Central memory CD8-positive, alpha-beta T cell (primary cell): Measurements from ENCODE around the gene CCDC12.
A peak's percentile ranks its signal among the peaks of the same experiment; 100 is the strongest.
"Not testable (repeated sequence)": the region's sequence is repeated elsewhere in the genome, so short reads cannot be mapped to it uniquely, and the experiment has no call there.

Experiments
- ATAC-seq: fragments of 150-1000 bp; cut with Tn5 transposase; replicated peaks from 2 replicates; pipeline ENCODE4 v1.10.0; 2022; ENCODE audit warnings: mild to moderate bottlenecking, moderate FRiP score, moderate number of reproducible peaks; ENCODE audit not compliant: poor library complexity, severe bottlenecking; ENCODE audit errors: extremely low read depth
- DNase-seq, 2 donors: peaks; one replicate each; pipeline ENCODE4 v3.0.0; 2021; ENCODE audit warnings: low spot score in 2 of 2
- H3K27ac Mint-ChIP-seq: one replicate; pipeline ENCODE4 v1.8.0; 2022; ENCODE audit warnings: low read depth, mild to moderate bottlenecking, moderate library complexity, mixed read lengths
- H3K27me3 Mint-ChIP-seq: one replicate; pipeline ENCODE4 v1.8.0; 2022; ENCODE audit warnings: mixed read lengths
- H3K36me3 Mint-ChIP-seq: one replicate; pipeline ENCODE4 v1.8.0; 2022; ENCODE audit warnings: mild to moderate bottlenecking, moderate library complexity, mixed read lengths; ENCODE audit not compliant: insufficient read depth
- H3K4me1 Mint-ChIP-seq: one replicate; pipeline ENCODE4 v1.8.0; 2022; ENCODE audit warnings: mixed read lengths
- H3K4me3 Mint-ChIP-seq: one replicate; pipeline ENCODE4 v1.8.0; 2022; ENCODE audit warnings: mild to moderate bottlenecking, moderate library complexity, mixed read lengths
- H3K9me3 Mint-ChIP-seq: one replicate; pipeline ENCODE4 v1.8.0; 2022; ENCODE audit warnings: mixed read lengths

Gene CCDC12

DNA sequence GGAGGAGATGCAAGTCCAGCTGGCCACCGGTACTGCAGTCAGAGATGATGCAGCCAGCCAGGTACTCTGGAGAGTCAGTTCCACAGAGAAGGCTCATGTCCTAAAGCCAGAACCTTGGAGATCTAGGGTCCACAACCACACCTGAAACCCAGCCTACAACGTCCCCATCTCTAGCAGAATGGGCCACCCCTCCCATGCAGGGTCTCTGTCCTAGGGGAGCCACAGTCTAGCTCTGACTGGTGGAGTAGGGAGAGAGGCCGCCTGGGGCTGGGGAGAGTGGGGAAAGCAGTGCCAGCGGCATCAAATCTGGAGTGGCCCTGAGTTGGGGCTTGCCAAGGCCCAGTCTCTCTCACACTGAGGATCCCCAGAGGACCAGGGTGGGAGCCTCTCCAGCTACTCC lies 55.5 kb downstream of the CCDC12 start:
- H3K36me3 Mint-ChIP-seq: peaks cover 51% of the 10 kb centered on the region
- no peaks in the 10 kb centered on the region for H3K27me3 Mint-ChIP-seq
- DNase-seq (no peak), ATAC-seq (no peak)
- H3K4me3 Mint-ChIP-seq: no peak overlapping the region
- no peak overlapping the region for H3K27ac Mint-ChIP-seq
- peaks cover 25% of the 10 kb centered on the region for H3K4me1 Mint-ChIP-seq
- no peaks in the 10 kb centered on the region for H3K9me3 Mint-ChIP-seq

DNA sequence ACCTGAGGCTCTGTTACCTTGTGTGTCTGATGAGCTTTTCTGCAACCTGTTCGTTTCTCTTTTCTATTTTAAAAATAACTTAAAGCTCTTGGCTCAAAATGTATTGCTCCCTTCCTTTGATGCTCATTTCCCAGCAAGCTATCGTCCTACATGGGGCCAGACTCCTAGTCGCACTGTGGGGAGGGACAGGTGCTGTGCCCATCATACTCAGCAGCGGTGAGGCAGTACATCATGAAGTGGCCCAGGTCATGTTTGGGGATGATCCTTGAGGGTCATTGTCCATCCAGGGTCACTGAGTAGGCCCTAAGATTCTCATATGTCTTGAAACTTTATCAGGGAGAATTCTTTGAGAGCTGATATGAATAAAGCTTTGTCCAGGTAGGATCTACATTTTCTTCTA lies 57.9 kb downstream of the CCDC12 start:
- ATAC-seq: no peak
- Mint-ChIP-seq H3K4me1 (peaks cover 36% of the 10 kb centered on the region), H3K27ac (no peak overlapping the region), H3K4me3 (no peak overlapping the region), H3K36me3 (peaks cover 43% of the 10 kb centered on the region), H3K27me3 (no peaks in the 10 kb centered on the region), H3K9me3 (no peaks in the 10 kb centered on the region)
- no peak for DNase-seq

DNA sequence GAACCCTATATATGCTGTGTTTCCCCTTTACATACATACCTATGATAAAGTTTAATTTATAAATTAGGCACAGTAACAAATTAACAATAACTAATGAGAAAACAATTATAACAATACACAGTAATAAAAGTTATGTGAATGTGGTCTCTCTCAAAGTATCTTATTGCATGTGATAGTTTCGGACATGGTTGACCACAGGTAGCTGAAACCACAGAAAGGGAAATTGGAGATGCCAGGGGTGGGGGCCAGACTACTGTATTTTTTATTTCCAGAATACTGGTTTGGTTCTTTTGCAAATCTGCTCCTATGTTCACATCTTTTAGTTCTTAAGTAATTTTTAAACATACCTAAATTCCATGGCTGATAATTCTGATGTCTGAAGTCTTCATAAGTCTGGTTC lies 58.3 kb downstream of the CCDC12 start:
- DNase-seq: no peak
- Mint-ChIP-seq H3K36me3 (peaks cover 39% of the 10 kb centered on the region), H3K27ac (no peak overlapping the region), H3K4me3 (no peak overlapping the region), H3K27me3 (no peaks in the 10 kb centered on the region), H3K9me3 (no peaks in the 10 kb centered on the region), H3K4me1 (peaks cover 36% of the 10 kb centered on the region)
- ATAC-seq: no peak

DNA sequence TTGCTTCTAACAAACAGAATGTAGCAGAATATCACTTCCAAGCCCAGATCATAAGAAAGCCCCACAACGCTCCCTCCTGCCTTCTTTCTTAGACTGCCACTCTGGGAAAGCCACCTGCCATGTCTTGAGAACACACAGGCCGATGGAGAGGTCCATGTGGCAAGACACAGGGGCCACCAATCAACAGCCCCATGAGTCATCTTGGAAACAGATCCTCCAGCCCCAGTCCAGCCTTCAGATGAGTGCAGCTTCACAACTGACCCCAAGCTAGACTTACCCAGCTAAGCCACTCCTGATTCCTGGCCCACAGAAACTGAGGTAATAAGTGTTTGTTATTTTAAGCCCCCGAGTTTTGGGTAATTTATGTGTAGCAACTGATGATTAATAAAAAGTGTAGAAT lies 59.3 kb downstream of the CCDC12 start:
- Mint-ChIP-seq H3K27me3 (no peaks in the 10 kb centered on the region), H3K36me3 (peaks cover 29% of the 10 kb centered on the region), H3K4me3 (no peak overlapping the region), H3K27ac (no peak overlapping the region), H3K9me3 (no peaks in the 10 kb centered on the region), H3K4me1 (peaks cover 35% of the 10 kb centered on the region)
- DNase-seq (no peak), ATAC-seq (no peak)

DNA sequence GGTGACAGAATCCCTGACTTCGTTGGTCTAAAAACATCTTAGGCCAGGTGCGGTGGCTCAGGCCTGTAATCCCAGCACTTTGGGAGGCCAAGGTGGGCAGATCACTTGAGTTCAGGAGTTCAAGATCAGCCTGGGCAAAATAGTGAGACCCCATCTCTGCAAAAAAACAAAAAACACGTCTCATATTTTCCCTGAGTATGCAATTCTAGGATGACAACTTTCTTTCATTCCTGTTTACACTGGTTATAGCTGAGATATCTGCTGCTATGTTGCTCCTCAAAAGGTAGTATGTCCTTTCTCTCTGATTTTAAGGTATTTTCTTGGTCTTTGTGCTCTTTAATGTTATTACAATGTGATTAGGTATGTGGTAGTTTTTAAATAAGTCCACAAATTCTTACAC lies 59.7 kb downstream of the CCDC12 start:
- Mint-ChIP-seq H3K9me3 (no peaks in the 10 kb centered on the region), H3K4me1 (peaks cover 35% of the 10 kb centered on the region), H3K27me3 (no peaks in the 10 kb centered on the region), H3K4me3 (no peak overlapping the region), H3K36me3 (peaks cover 27% of the 10 kb centered on the region), H3K27ac (no peak overlapping the region)
- no peak for DNase-seq
- no peak for ATAC-seq

DNA sequence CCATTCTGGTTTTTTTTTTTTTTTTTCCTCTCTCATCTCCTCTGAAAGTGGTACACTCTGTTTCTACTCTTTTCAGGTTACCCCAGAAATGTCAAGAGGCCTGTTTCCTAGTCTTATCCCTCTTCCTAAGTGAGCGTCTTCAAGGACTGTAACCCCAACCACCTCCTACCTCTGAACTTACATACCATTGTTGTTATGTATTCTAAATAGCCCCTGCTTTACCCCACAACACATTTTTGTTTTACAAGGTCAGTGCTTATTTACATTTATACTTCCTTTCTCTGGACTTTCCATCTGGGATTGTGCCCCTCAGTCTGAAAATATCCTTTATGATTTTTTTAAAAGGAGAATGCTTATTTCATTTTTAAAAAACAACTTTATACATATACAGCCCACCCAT lies 60.3 kb downstream of the CCDC12 start:
- peaks cover 23% of the 10 kb centered on the region for H3K36me3 Mint-ChIP-seq
- ATAC-seq (no peak), DNase-seq (no peak)
- peaks cover 35% of the 10 kb centered on the region for H3K4me1 Mint-ChIP-seq
- peak overlapping the region; percentile 41 for H3K27ac Mint-ChIP-seq
- no peaks in the 10 kb centered on the region for H3K27me3 Mint-ChIP-seq
- no peaks in the 10 kb centered on the region for H3K9me3 Mint-ChIP-seq
- peak overlapping the region; percentile 19 for H3K4me3 Mint-ChIP-seq

DNA sequence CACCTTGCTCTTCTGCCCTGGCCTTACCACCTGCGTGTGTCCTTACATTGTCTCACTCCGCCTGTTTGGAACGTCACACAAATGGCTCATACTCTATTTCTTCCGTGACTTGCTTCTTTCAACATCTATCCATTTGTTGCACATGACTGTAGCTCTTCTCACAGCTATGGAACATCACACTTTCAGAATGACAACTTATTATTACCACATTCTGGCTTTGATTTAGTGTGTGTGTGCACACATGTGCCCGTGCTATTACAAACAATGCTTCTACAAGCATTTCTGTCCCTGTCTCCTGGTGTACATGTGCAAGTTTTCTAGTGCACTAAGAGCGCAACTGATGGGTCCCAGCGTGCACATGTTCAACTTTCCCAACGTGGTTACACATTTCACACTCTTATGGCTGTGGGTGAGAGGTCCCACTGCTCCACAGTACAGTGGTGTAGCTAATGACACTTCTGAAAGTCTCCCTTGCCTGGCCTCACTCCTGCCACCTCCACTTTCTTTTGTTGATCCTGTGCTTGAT lies 61.2 kb downstream of the CCDC12 start:
- no peaks in the 10 kb centered on the region for H3K27me3 Mint-ChIP-seq
- DNase-seq (no peak), ATAC-seq (peak; percentile 58)
- no peaks in the 10 kb centered on the region for H3K9me3 Mint-ChIP-seq
- no peak overlapping the region for H3K4me3 Mint-ChIP-seq
- H3K27ac Mint-ChIP-seq: peak overlapping the region; percentile 41
- peaks cover 35% of the 10 kb centered on the region for H3K4me1 Mint-ChIP-seq
- peaks cover 20% of the 10 kb centered on the region for H3K36me3 Mint-ChIP-seq

DNA sequence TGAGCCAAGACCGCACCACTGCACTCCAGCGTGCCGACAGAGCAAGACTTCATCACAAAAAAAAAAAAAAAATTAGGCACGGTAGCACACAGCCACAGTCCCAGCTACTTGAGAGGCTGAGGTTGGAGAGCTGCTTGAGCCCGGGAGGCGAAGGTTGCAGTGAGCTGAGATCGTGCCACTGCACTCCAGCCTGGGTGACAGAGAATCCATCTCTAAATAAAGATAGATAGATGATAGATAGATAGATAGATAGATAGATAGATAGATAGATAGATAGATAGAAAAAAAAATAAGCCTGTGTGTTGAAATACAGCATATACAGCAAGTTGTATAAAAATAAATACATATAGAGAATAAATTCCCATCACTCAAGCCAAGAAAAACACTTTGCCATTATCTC lies 61.7 kb downstream of the CCDC12 start:
- ATAC-seq: no peak
- no peak for DNase-seq
- Mint-ChIP-seq H3K36me3 (peaks cover 17% of the 10 kb centered on the region), H3K4me1 (peaks cover 35% of the 10 kb centered on the region), H3K9me3 (no peaks in the 10 kb centered on the region), H3K4me3 (no peak overlapping the region), H3K27me3 (no peaks in the 10 kb centered on the region), H3K27ac (no peak overlapping the region)

DNA sequence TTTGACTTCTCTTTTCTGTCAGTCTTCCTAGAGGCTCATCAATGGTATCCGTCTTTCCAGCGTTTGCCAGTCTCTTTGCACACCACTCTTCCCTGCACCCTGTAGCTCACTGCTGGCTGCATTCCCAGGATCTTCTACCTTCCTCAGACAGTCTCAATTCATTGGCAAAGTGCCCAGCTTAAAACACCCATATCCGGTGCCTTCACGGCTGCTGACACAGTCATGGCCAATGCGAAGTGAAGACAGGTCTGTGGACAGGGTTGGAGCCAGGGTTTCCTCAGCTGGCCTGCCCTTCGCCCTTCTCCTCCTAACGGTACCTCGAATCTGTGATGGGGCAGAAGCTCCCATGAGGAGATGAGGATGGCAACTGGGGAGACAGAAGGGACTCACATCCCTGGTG lies 62.9 kb downstream of the CCDC12 start:
- Mint-ChIP-seq H3K27ac (no peak overlapping the region), H3K4me1 (peaks cover 40% of the 10 kb centered on the region), H3K27me3 (no peaks in the 10 kb centered on the region), H3K36me3 (peaks cover 13% of the 10 kb centered on the region), H3K9me3 (no peaks in the 10 kb centered on the region), H3K4me3 (no peak overlapping the region)
- DNase-seq (no peak), ATAC-seq (no peak)

DNA sequence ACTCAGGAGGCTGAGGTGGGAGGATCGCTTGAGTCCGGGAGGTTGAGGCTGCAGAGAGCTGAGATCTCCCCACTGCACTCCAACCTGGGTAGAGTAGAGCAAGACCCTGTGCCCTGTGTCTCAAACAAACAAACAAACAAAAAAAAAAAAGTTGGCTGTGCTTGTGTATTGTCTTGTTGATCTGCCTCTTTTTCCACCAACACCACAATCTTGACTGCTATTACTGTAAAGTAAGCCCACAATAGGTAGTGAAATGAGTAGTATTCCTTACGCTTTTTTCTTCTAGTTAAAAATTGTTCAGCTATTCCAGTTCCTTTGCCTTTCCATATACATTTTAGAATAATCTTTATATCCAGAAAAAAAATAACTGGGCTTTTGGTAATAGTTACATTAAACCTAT lies 63.6 kb downstream of the CCDC12 start:
- Mint-ChIP-seq H3K4me3 (no peak overlapping the region), H3K4me1 (peaks cover 40% of the 10 kb centered on the region), H3K27ac (no peak overlapping the region), H3K27me3 (no peaks in the 10 kb centered on the region), H3K9me3 (no peaks in the 10 kb centered on the region), H3K36me3 (peaks cover 9% of the 10 kb centered on the region)
- no peak for ATAC-seq
- DNase-seq: no peak

DNA sequence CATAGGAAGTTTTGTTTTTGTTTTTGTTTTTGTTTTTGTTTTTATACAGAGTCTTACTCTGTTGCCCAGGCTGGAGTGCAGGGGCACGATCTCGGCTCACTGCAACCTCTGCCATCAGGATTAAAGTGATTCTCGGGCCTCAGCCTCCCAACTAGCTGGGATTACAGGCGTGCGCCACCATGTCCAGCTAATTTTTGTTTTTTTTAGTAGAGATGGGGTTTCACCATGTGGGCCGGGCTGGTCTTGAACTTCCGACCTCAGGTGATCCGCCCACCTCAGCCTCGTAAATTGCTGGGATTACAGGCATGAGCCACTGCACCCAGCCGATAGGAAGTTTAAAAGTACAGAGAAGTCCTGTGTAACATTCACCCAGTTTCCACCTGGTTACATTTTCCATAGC lies 65.6 kb downstream of the CCDC12 start:
- H3K36me3 Mint-ChIP-seq, H3K9me3 Mint-ChIP-seq, DNase-seq, H3K27ac Mint-ChIP-seq, ATAC-seq, H3K4me3 Mint-ChIP-seq, H3K27me3 Mint-ChIP-seq: not testable (repeated sequence)
- H3K4me1 Mint-ChIP-seq: peaks cover 27% of the 10 kb centered on the region

DNA sequence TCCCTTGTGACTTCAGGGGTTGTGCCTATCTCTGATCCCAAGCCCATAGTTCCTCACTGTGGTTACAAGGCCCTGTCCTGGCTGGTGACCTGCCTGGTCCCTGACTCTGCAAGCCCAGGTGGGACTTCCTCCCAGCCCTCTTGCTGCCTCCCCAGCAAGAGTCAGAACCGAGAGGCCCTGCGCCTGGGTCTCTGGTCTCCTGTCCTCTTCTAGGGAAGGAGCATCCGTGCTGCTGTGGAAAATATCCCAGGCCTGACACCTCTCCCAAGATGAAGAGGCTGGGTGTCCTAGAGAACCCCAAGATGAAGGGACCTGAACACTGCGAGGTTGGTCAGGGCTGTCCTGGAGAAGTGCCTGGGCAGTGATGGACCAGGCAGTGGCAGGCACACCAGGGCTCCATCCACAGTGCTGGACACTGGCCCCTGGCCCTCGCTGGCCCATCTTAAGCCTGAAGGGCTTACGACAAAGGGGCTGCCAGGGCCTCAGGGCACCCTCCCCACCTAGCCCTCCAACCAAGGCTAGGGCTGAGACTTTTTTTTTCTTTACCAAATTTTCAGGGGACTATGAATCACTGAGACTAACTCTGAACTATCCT lies 66.3 kb downstream of the CCDC12 start:
- no peak overlapping the region for H3K4me3 Mint-ChIP-seq
- H3K4me1 Mint-ChIP-seq: peaks cover 21% of the 10 kb centered on the region
- ATAC-seq: no peak
- no peaks in the 10 kb centered on the region for H3K36me3 Mint-ChIP-seq
- DNase-seq: no peak
- H3K27ac Mint-ChIP-seq: no peak overlapping the region
- no peaks in the 10 kb centered on the region for H3K9me3 Mint-ChIP-seq
- no peaks in the 10 kb centered on the region for H3K27me3 Mint-ChIP-seq

DNA sequence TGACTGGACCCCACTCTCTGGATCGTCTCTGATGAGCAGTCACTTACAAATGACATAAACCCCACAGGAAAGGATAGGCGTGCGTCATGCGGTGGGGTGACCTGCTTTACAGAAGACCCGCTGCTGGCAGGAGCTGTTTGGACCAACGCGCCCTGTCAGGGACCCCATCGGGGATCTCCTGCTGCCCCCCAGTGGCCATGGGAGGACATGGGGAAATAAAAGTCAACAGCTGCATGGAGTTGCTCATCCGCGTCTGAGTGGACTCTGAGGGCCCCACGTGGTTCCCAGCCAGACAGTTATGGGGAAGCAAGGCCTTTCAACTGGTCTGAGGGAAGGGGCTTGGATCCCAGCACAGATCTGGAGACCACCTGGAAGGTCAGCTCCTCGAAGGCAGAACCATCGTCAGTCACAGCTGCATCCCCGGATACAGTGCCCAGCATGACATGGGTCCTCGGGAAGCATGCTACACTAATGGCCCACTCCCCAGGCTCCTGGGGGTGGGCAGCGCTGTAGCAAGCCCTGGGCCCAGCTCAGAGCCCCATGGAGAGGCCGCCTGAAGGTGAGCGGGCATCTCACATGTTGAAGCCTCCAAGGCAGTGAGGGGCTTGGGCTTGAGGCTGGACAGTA lies 66.9 kb downstream of the CCDC12 start:
- peak overlapping the region; percentile 23 for H3K27ac Mint-ChIP-seq

More for the DNA sequence above, 66.9 kb downstream of the CCDC12 start:
- Mint-ChIP-seq H3K4me3 (no peak overlapping the region), H3K4me1 (peaks cover 17% of the 10 kb centered on the region), H3K9me3 (no peaks in the 10 kb centered on the region), H3K27me3 (no peaks in the 10 kb centered on the region), H3K36me3 (no peaks in the 10 kb centered on the region)
- ATAC-seq: peak; percentile 69
- DNase-seq: peak; percentile 64 to 68
